ENCODE results near the gene DDX41.

GRCh38 chr5:177508837-177509236, 7.9 kb downstream of the DDX41 start:
- no peak for TF ChIP-seq CTCF (conservative IDR thresholded peaks at IDR 0.05; ENCODE audit: low read length)
- no peak for TF ChIP-seq EZH2phosphoT487 (IDR thresholded peaks at IDR 0.05; ENCODE audit: borderline replicate concordance, low read depth, low read length)
